ENCODE data around the gene NOMO2. TPM values are rescaled to one million over a fixed set of nuclear protein-coding genes. Genes with fewer than 3 reads are reported as not detected.
"Not testable (repeated sequence)": the region's sequence is repeated elsewhere in the genome, so short reads cannot be mapped to it uniquely, and the experiment has no call there.

The NOMO2 gene
- total RNA-seq, 1 donor from 2014 or later, result 205 TPM

GRCh38 chr16:18530329-18530728 lies 31.6 kb downstream of the NOMO2 start:
- H3K9me3 ChIP-seq (replicated peaks); H3K27ac ChIP-seq (replicated peaks); intact Hi-C loops (cut with micrococcal nuclease); H3K27me3 ChIP-seq (ENCODE audit: low read depth); H3K4me3 ChIP-seq; H3K4me1 ChIP-seq; DNase-seq: not testable (repeated sequence)
- peaks cover 17% of the 10 kb centered on the region for H3K36me3 ChIP-seq

GRCh38 chr16:18526547-18526946 lies 35.4 kb downstream of the NOMO2 start:
- H3K27ac ChIP-seq (replicated peaks); H3K4me1 ChIP-seq; H3K27me3 ChIP-seq (ENCODE audit: low read depth); H3K9me3 ChIP-seq (replicated peaks); H3K4me3 ChIP-seq; DNase-seq; intact Hi-C loops (cut with micrococcal nuclease): not testable (repeated sequence)
- H3K36me3 ChIP-seq, result peaks cover 17% of the 10 kb centered on the region

GRCh38 chr16:18525882-18526482 lies 35.9 kb downstream of the NOMO2 start:
- H3K27me3 ChIP-seq (ENCODE audit: low read depth); H3K9me3 ChIP-seq (replicated peaks); H3K4me3 ChIP-seq; H3K4me1 ChIP-seq; intact Hi-C loops (cut with micrococcal nuclease); DNase-seq; H3K27ac ChIP-seq (replicated peaks): not testable (repeated sequence)
- H3K36me3 ChIP-seq, result peaks cover 17% of the 10 kb centered on the region

- H3K36me3 ChIP-seq; DNase-seq; intact Hi-C loops (cut with micrococcal nuclease): not testable (repeated sequence)
Measured at GRCh38 chr16:18522637-18523036, 39.3 kb downstream of the NOMO2 start.

GRCh38 chr16:18521445-18522181 lies 40.3 kb downstream of the NOMO2 start:
- H3K27ac ChIP-seq (replicated peaks); DNase-seq; H3K4me3 ChIP-seq; intact Hi-C loops (cut with micrococcal nuclease); H3K36me3 ChIP-seq; H3K27me3 ChIP-seq (ENCODE audit: low read depth); H3K4me1 ChIP-seq; H3K9me3 ChIP-seq (replicated peaks): not testable (repeated sequence)

More at GRCh38 chr16:18522637-18523036, 39.3 kb downstream of the NOMO2 start:
- not testable (repeated sequence) for H3K27me3 ChIP-seq (ENCODE audit: low read depth); H3K27ac ChIP-seq (replicated peaks); H3K4me3 ChIP-seq; H3K9me3 ChIP-seq (replicated peaks); H3K4me1 ChIP-seq

GRCh38 chr16:18518536-18519283 lies 43.2 kb downstream of the NOMO2 start:
- H3K9me3 ChIP-seq (replicated peaks); H3K27ac ChIP-seq (replicated peaks); H3K4me1 ChIP-seq; H3K36me3 ChIP-seq; H3K4me3 ChIP-seq; H3K27me3 ChIP-seq (ENCODE audit: low read depth); DNase-seq; intact Hi-C loops (cut with micrococcal nuclease): not testable (repeated sequence)

- H3K36me3 ChIP-seq; intact Hi-C loops (cut with micrococcal nuclease); H3K27me3 ChIP-seq (ENCODE audit: low read depth); DNase-seq; H3K4me3 ChIP-seq; H3K4me1 ChIP-seq; H3K27ac ChIP-seq (replicated peaks); H3K9me3 ChIP-seq (replicated peaks): not testable (repeated sequence)
Measured at GRCh38 chr16:18498430-18498829, 63.5 kb downstream of the NOMO2 start.

- H3K27me3 ChIP-seq (ENCODE audit: low read depth); H3K27ac ChIP-seq (replicated peaks); H3K36me3 ChIP-seq; H3K4me1 ChIP-seq; intact Hi-C loops (cut with micrococcal nuclease); DNase-seq; H3K4me3 ChIP-seq; H3K9me3 ChIP-seq (replicated peaks): not testable (repeated sequence)
Measured at GRCh38 chr16:18497032-18497431, 64.9 kb downstream of the NOMO2 start.

GRCh38 chr16:18492118-18492897 lies 69.6 kb downstream of the NOMO2 start:
- H3K4me1 ChIP-seq; H3K27ac ChIP-seq (replicated peaks); H3K27me3 ChIP-seq (ENCODE audit: low read depth); intact Hi-C loops (cut with micrococcal nuclease); DNase-seq; H3K36me3 ChIP-seq; H3K4me3 ChIP-seq; H3K9me3 ChIP-seq (replicated peaks): not testable (repeated sequence)

- intact Hi-C loops (cut with micrococcal nuclease); H3K4me3 ChIP-seq; H3K9me3 ChIP-seq (replicated peaks); H3K36me3 ChIP-seq; H3K27ac ChIP-seq (replicated peaks); H3K27me3 ChIP-seq (ENCODE audit: low read depth); DNase-seq; H3K4me1 ChIP-seq: not testable (repeated sequence)
Measured at GRCh38 chr16:18436025-18436424, 125.9 kb downstream of the NOMO2 start.

- H3K36me3 ChIP-seq; H3K27me3 ChIP-seq (ENCODE audit: low read depth); H3K4me1 ChIP-seq; H3K9me3 ChIP-seq (replicated peaks); H3K4me3 ChIP-seq; intact Hi-C loops (cut with micrococcal nuclease); H3K27ac ChIP-seq (replicated peaks); DNase-seq: not testable (repeated sequence)
Measured at GRCh38 chr16:18415827-18416226, 146.1 kb downstream of the NOMO2 start.

- H3K9me3 ChIP-seq (replicated peaks); H3K4me1 ChIP-seq; H3K27ac ChIP-seq (replicated peaks); H3K4me3 ChIP-seq; H3K27me3 ChIP-seq (ENCODE audit: low read depth); DNase-seq; H3K36me3 ChIP-seq; intact Hi-C loops (cut with micrococcal nuclease): not testable (repeated sequence)
Measured at GRCh38 chr16:18409532-18410293, 152.2 kb downstream of the NOMO2 start.

Measured in left ventricle myocardium inferior (tissue), 1 donor.